DOHH2 (cell line): Measurements from ENCODE around the gene QRFP.

Experiments
- H3F3A ChIP-seq: fragments of 200-600 bp; sonication (generic), shearing (Covaris generic); 2 replicates; pipeline ENCODE4 v1.6.0; 2016; ENCODE audit warnings: antibody characterized with exemption, mild to moderate bottlenecking; ENCODE audit not compliant: control insufficient read depth, insufficient read depth
- H3K27ac ChIP-seq: fragments of 200-600 bp; sonication (generic); 2 replicates; pipeline ENCODE4 v1.5.1; 2014; ENCODE audit warnings: low read depth, mild to moderate bottlenecking, low read length, moderate library complexity
- H3K27me3 ChIP-seq: fragments of 200-600 bp; sonication (generic); 2 replicates; pipeline ENCODE4 v1.6.1; 2014; ENCODE audit warnings: mild to moderate bottlenecking, low read length, mixed read lengths; ENCODE audit not compliant: control insufficient read depth
- H3K36me3 ChIP-seq: fragments of 200-600 bp; sonication (generic); 2 replicates; pipeline ENCODE4 v1.6.1; 2014; ENCODE audit warnings: mild to moderate bottlenecking, low read length, moderate library complexity, mixed read lengths; ENCODE audit not compliant: control insufficient read depth
- H3K4me1 ChIP-seq: fragments of 200-600 bp; sonication (generic); 2 replicates; pipeline ENCODE4 v1.6.1; 2014; ENCODE audit warnings: mild to moderate bottlenecking, low read length, mixed read lengths; ENCODE audit not compliant: control insufficient read depth
- H3K4me2 ChIP-seq: fragments of 200-600 bp; sonication (generic); 2 replicates; pipeline ENCODE4 v1.6.0; 2014; ENCODE audit warnings: mild to moderate bottlenecking, low read length, moderate library complexity
- H3K4me3 ChIP-seq: fragments of 200-600 bp; sonication (generic); 2 replicates; pipeline ENCODE4 v1.5.1; 2014; ENCODE audit warnings: mild to moderate bottlenecking, low read length, mixed read lengths
- H3K79me2 ChIP-seq: fragments of 200-600 bp; sonication (generic); 2 replicates; pipeline ENCODE4 v1.6.1; 2014; ENCODE audit warnings: mild to moderate bottlenecking, low read length, mixed read lengths; ENCODE audit not compliant: control insufficient read depth
- H3K9me2 ChIP-seq: fragments of 200-600 bp; sonication (generic); replicated peaks from 2 replicates; pipeline ENCODE4 v1.6.1; 2014; ENCODE audit warnings: mild to moderate bottlenecking, low read length, mixed read lengths; ENCODE audit not compliant: control insufficient read depth
- H3K9me3 ChIP-seq: fragments of 200-600 bp; sonication (generic); 2 replicates; pipeline ENCODE4 v1.6.1; 2014; ENCODE audit warnings: antibody characterized with exemption, low read length, mixed read lengths; ENCODE audit not compliant: control insufficient read depth, insufficient read depth
- H4K20me1 ChIP-seq: fragments of 200-600 bp; sonication (generic); 2 replicates; pipeline ENCODE4 v1.6.0; 2014; ENCODE audit warnings: low read depth, mild to moderate bottlenecking, antibody characterized with exemption, low read length, moderate library complexity; ENCODE audit not compliant: control insufficient read depth, insufficient read depth
- CTCF ChIP-seq: fragments of 200-600 bp; sonication (generic); IDR thresholded peaks from one replicate; pipeline ENCODE4 v1.5.1; 2014; ENCODE audit warnings: antibody characterized with exemption, mild to moderate bottlenecking, low read depth, low read length; ENCODE audit not compliant: poor library complexity, severe bottlenecking
- EZH2phosphoT487 ChIP-seq: fragments of 200-600 bp; sonication (generic); IDR thresholded peaks from 2 replicates; pipeline ENCODE4 v1.6.1; 2017; ENCODE audit warnings: borderline replicate concordance, mild to moderate bottlenecking, antibody characterized with exemption, low read length, moderate library complexity, mixed read lengths

The QRFP gene

GRCh38 chr9:130892477-130893304 is 3.9 kb downstream of the QRFP start:
- H4K20me1 ChIP-seq, result no peaks in the 10 kb centered on the region
- no peaks in the 10 kb centered on the region for H3K27me3 ChIP-seq
- H3K4me3 ChIP-seq, result no peak overlapping the region
- no peaks in the 10 kb centered on the region for H3K9me2 ChIP-seq
- no peak overlapping the region for H3K27ac ChIP-seq
- no peak for TF ChIP-seq EZH2phosphoT487
- no peak for TF ChIP-seq CTCF
- H3K9me3 ChIP-seq, result no peaks in the 10 kb centered on the region
- no peak overlapping the region for H3K4me2 ChIP-seq
- H3F3A ChIP-seq, result no peaks in the 10 kb centered on the region
- peaks cover 2% of the 10 kb centered on the region; the same call in 1 of the 2 replicates for H3K36me3 ChIP-seq
- no peaks in the 10 kb centered on the region for H3K4me1 ChIP-seq
- H3K79me2 ChIP-seq, result no peaks in the 10 kb centered on the region

GRCh38 chr9:130891688-130892476 is 4.7 kb downstream of the QRFP start:
- Histone ChIP-seq H3K27ac (no peak overlapping the region), H3F3A (no peaks in the 10 kb centered on the region), H3K9me3 (no peaks in the 10 kb centered on the region), H3K4me3 (no peak overlapping the region), H3K79me2 (no peaks in the 10 kb centered on the region), H3K4me2 (no peak overlapping the region), H4K20me1 (no peaks in the 10 kb centered on the region), H3K27me3 (no peaks in the 10 kb centered on the region), H3K36me3 (peaks cover 2% of the 10 kb centered on the region; the same call in 1 of the 2 replicates), H3K4me1 (no peaks in the 10 kb centered on the region), H3K9me2 (no peaks in the 10 kb centered on the region)
- no peak for TF ChIP-seq CTCF
- TF ChIP-seq EZH2phosphoT487, result no peak

GRCh38 chr9:130890870-130891687 is 5.5 kb downstream of the QRFP start:
- Histone ChIP-seq H3K4me3 (no peak overlapping the region), H3K36me3 (peaks cover 2% of the 10 kb centered on the region), H3K27ac (no peak overlapping the region), H3K9me3 (no peaks in the 10 kb centered on the region), H3K4me1 (no peaks in the 10 kb centered on the region), H4K20me1 (no peaks in the 10 kb centered on the region), H3K4me2 (no peak overlapping the region), H3K27me3 (no peaks in the 10 kb centered on the region), H3F3A (no peaks in the 10 kb centered on the region), H3K9me2 (no peaks in the 10 kb centered on the region), H3K79me2 (no peaks in the 10 kb centered on the region)
- TF ChIP-seq CTCF, result no peak
- TF ChIP-seq EZH2phosphoT487, result no peak
